Glutamatergic neuron (in vitro differentiated cells): Measurements from ENCODE around the gene KCTD21. TPM values are rescaled to one million over a fixed set of nuclear protein-coding genes. Genes with fewer than 3 reads are reported as not detected.
A peak's percentile ranks its signal among the peaks of the same experiment; 100 is the strongest.

Experiments
- DNase-seq: peaks from one replicate; pipeline ENCODE4 v3.0.0; 2022
- H3K27ac Mint-ChIP-seq: one replicate; pipeline ENCODE4 v1.8.0; 2020; ENCODE audit warnings: mild to moderate bottlenecking, mixed read lengths, inconsistent platforms; ENCODE audit not compliant: unreplicated experiment
- H3K27me3 Mint-ChIP-seq: one replicate; pipeline ENCODE4 v1.8.0; 2020; ENCODE audit warnings: mild to moderate bottlenecking, moderate library complexity, mixed read lengths, inconsistent platforms; ENCODE audit not compliant: unreplicated experiment
- H3K36me3 Mint-ChIP-seq: one replicate; pipeline ENCODE4 v1.8.0; 2020; ENCODE audit warnings: mild to moderate bottlenecking, mixed read lengths, inconsistent platforms; ENCODE audit not compliant: unreplicated experiment
- H3K4me1 Mint-ChIP-seq: one replicate; pipeline ENCODE4 v1.8.0; 2020; ENCODE audit warnings: mild to moderate bottlenecking, low read depth, mixed read lengths, inconsistent platforms; ENCODE audit not compliant: unreplicated experiment
- H3K4me3 Mint-ChIP-seq: one replicate; pipeline ENCODE4 v1.8.0; 2020; ENCODE audit warnings: mild to moderate bottlenecking, mixed read lengths, inconsistent platforms; ENCODE audit not compliant: unreplicated experiment
- H3K9me3 Mint-ChIP-seq: one replicate; pipeline ENCODE4 v1.8.0; 2020; ENCODE audit warnings: mild to moderate bottlenecking, moderate library complexity, mixed read lengths, inconsistent platforms; ENCODE audit not compliant: unreplicated experiment
- total RNA-seq: library from RNA; stranded (reverse); fragmentation: NEBNext Ultra II Directional; extraction: Animal tissue kit (Norgen Biotek cat#: 25700); gene quantifications from one replicate; pipeline ENCODE4 v1.2.1, GENCODE V29; 2021; ENCODE audit not compliant: unreplicated experiment
- TF ChIP-seq, protein P1 (sequence below): fragments of 200-600 bp; sonication (generic); IDR thresholded peaks from one replicate; pipeline ENCODE4 v1.5.0; 2021; ENCODE audit not compliant: partially characterized antibody, unreplicated experiment

Gene KCTD21
- total RNA-seq, 1 donor from 2014 or later: 9.7 TPM

- Mint-ChIP-seq H3K27ac (peak overlapping the region; percentile 64), H3K4me1 (no peaks in the 10 kb centered on the region), H3K9me3 (peaks cover 34% of the 10 kb centered on the region), H3K4me3 (no peak overlapping the region), H3K36me3 (peaks cover 21% of the 10 kb centered on the region), H3K27me3 (peaks cover 23% of the 10 kb centered on the region)
- no peak for DNase-seq
- TF ChIP-seq, protein P1, sequence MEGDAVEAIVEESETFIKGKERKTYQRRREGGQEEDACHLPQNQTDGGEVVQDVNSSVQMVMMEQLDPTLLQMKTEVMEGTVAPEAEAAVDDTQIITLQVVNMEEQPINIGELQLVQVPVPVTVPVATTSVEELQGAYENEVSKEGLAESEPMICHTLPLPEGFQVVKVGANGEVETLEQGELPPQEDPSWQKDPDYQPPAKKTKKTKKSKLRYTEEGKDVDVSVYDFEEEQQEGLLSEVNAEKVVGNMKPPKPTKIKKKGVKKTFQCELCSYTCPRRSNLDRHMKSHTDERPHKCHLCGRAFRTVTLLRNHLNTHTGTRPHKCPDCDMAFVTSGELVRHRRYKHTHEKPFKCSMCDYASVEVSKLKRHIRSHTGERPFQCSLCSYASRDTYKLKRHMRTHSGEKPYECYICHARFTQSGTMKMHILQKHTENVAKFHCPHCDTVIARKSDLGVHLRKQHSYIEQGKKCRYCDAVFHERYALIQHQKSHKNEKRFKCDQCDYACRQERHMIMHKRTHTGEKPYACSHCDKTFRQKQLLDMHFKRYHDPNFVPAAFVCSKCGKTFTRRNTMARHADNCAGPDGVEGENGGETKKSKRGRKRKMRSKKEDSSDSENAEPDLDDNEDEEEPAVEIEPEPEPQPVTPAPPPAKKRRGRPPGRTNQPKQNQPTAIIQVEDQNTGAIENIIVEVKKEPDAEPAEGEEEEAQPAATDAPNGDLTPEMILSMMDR: no peak
Observed at GRCh38 chr11:78217650-78218541, 29.5 kb upstream of the KCTD21 start.

GRCh38 chr11:78216571-78217287 lies 28.3 kb upstream of the KCTD21 start:
- TF ChIP-seq, protein P1: no peak
- Mint-ChIP-seq H3K9me3 (peaks cover 37% of the 10 kb centered on the region), H3K27ac (peak overlapping the region; percentile 82), H3K36me3 (peaks cover 23% of the 10 kb centered on the region), H3K4me3 (no peak overlapping the region), H3K27me3 (peaks cover 23% of the 10 kb centered on the region), H3K4me1 (no peaks in the 10 kb centered on the region)
- no peak for DNase-seq

- no peaks in the 10 kb centered on the region for H3K4me1 Mint-ChIP-seq
- no peak overlapping the region for H3K27ac Mint-ChIP-seq
- DNase-seq: no peak
- H3K36me3 Mint-ChIP-seq: peaks cover 23% of the 10 kb centered on the region
- no peak overlapping the region for H3K4me3 Mint-ChIP-seq
- TF ChIP-seq, protein P1: no peak
- H3K27me3 Mint-ChIP-seq: peaks cover 20% of the 10 kb centered on the region
- peaks cover 37% of the 10 kb centered on the region for H3K9me3 Mint-ChIP-seq
Observed at GRCh38 chr11:78216021-78216420, 27.6 kb upstream of the KCTD21 start.

GRCh38 chr11:78214331-78215194 lies 26.1 kb upstream of the KCTD21 start:
- no peak for DNase-seq
- Mint-ChIP-seq H3K4me3 (no peak overlapping the region), H3K27ac (no peak overlapping the region), H3K36me3 (peaks cover 20% of the 10 kb centered on the region), H3K4me1 (no peaks in the 10 kb centered on the region), H3K27me3 (peaks cover 27% of the 10 kb centered on the region), H3K9me3 (peaks cover 38% of the 10 kb centered on the region)
- TF ChIP-seq, protein P1: no peak
